Head of caudate nucleus (tissue), 42 donors: ENCODE results near the gene ARSB.

ENCODE experiments used
- DNase-seq, 42 donors: peaks; one replicate each; pipeline versions ENCODE4 v3.0.0 to v3.0.0-alpha.2; 2020 to 2021; ENCODE audit warnings: mixed read lengths in 7 of 42
- intact Hi-C: fragments of 100-400 bp; cut with DNase I; formaldehyde crosslinking; loops from one replicate; pipeline ENCODE4 v1.15.0; 2022

The ARSB gene

DNA sequence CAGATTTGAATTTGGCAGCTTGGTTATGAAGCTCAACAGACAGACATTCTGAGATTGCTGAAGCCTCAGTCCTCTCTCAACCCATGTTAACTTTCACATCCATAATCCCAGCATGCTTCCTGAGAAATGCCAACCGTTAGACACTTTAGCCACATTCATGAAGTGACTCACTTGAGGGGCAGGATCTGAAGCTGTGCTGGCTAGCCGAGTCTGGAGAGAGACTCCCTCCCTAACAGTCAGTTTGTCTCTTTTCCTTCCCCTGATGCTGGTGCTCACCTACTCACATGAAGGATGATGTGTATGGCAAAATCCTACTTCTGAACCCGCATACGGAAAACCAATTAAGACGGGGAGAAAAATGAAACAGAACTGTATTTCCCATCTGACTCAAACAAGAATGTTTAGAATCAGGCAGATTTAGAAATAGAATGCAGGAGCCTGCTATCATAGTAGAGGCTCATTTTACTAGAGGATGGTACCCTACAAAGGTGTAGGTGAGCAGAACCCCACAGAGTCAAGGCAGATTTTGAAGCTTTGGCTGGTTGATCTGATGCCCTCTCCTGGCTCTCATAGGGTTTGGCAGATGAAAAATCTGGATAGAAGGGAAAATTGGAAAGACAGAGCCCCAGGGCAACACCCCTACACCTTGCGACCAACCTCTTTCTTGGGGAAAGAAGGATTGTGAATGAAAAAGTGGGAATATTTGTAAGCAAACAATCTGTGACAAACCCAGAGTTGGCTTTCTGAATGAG lies 185.7 kb downstream of the ARSB start:
- intact Hi-C loops = no loop called here
- DNase-seq = no peak

DNA sequence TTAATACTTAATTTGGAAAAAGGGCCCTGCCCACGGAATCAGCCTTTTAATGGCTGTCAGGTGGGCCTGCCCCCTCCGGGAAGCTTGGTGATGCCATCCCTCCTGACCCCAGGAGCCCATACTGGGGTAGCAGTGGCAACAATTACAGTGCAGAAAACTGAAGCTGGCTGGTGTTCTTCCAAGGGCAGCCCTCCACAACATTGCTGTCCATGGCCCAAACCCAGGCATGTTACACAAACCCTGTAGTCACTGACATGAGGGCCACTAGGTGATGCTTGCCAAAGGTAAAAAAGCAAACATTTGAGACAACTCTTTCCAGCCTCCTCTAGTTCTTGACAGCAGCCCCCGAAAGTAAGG lies 186.5 kb downstream of the ARSB start:
- intact Hi-C loops = no loop called here
- DNase-seq = no peak

DNA sequence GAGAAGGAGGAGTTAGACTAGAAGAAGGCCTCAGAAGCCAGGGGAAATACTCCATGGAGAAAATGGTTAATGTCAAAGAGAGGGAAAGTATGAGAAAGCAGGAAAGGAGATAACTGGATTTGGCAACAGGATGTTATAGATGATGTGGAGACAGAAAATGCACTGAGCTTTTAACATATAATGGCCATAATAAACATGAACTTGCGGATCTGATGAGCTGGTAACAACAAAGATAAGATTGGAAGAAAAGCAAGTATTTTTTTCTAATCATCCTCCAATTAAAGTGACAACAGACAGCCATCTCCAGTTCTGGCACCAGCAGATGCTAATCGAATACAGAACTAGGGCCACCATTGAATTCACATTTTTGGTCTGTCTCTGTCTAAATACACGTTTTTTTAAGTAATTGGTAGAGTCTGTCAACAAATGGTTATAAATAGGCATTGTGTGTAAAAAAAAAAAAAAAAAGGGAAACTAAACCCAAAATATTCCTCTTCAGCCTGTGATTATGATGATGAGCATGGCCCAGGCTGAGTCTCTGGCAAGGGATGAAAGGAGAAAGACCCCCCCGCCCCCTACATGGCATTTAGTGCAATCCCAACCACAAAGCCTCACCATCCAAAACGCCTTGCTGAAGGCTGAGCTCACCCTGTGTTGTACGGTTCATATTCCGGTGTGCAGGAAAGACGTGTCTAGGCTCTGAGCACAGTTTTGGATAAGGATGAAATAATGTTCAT lies 187.0 kb downstream of the ARSB start:
- DNase-seq = no peak
- intact Hi-C loops = no loop called here

DNA sequence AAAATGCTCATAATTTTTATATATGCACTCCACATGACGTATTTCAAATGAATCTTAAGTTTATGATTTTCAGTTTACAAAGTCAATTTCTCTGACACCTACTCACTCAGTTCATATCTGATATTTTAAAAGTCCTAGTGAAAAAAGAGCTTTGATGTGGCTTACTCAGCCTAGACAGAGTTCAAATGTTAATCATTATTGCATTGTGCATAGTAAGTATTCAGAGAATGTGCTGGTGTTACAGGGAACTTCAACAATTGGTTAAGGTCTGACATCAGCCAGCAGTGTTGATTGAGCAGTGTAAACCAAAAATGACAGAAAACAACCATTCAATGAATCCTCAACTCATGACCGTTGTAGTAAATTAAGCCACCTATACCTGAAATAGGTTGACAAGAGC lies 189.4 kb downstream of the ARSB start:
- no peak for DNase-seq
- intact Hi-C loops = no loop called here

DNA sequence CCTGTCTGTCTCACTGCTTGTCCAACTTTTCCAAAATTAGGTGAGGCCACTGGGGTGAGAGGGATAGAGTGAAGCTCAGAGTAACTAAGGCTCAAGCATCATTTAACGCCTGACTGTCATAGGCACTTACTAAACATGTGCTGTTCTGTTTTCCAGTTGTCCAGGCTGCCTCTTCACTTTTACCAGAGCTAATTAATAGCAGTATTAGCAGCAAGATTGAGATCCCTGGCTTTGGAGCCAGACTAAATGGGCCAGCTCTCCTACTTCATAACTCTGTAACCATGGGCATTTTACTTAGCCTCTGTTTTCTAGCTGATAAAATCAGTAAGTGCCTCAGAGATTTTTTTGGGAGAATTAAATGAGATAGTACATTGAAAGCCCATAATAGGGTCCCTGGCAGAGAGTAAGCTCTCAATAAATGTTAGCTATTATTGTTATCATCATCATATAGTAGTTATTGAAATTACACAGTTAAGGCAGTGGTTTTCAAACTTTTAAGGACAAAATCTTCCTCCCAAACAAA lies 190.4 kb downstream of the ARSB start:
- DNase-seq = no peak
- intact Hi-C loops = no loop called here

- no peak for DNase-seq
- intact Hi-C loops = no loop called here
These were observed 191.0 kb downstream of the ARSB start for GRCh38 chr5:78793907-78794662.

GRCh38 chr5:78792345-78793055 lies 192.6 kb downstream of the ARSB start:
- DNase-seq = no peak
- intact Hi-C loops = no loop called here

DNA sequence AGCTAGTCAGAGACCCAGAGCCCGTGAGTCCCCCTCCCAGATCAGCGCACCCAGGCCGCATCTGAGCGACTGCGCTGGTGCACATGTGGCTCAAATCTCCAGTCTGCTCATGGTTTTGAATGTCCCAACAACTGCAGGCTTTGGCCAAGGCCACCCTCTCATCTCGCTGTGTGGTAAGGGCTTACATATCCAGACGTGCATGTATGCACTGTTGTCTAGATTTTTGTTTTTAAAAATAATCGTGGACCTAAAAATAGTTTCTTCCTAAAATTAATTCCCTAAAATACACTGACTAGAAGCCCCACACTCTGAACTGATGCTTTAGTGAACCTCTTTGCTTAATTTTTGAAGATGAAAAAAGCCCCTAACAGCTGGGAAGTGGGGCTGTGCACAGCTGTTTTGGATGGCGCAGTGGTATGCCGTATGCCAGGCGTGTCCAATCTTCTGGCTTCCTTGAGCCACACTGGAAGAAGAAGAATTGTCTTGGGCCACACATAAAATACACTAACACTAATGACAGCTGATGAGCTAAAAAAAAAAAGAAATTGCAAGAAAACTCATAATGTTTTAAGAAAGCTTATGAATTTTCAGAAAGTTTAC lies 193.5 kb downstream of the ARSB start:
- DNase-seq = no peak
- intact Hi-C loops = no loop called here

DNA sequence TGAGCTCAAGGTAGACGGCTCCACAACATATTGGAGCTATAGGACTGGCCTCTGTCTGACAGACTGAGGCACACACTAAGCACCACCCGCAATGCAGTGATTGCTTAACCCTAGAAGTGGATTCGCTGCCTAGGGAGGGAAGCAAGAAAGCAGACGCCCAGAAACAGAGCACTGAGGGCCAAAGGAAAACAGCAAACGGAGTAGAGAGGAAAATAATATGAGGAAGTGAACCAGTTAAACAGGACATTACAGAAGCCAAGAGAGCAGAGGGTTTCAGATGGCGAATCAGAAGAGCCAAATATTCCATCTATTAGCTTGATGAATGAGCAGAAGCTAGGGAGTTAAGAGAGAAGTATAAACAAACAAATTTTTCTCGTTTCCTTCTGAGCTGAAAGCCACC lies 197.3 kb downstream of the ARSB start:
- peak in 3 of 42 donors; percentile 10 to 18 (median 12) for DNase-seq
- intact Hi-C loops = no loop called here

DNA sequence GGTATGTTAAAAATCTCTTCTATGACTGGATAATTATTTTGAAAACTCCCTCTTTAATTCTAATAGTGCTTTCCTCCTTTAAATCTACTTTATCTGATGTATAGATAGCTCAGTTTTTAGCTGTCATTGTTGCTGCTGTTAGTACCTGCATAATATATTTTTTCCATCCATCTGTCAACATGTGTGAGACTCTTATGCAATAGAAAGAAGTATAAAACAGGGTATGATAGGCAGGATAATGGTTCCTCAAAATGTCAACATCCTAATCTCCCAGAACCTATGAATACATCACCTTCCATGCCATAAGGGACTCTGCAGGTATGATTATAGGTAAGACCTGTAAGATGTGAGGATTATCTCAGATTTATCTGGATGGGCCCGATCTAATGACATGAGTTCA lies 199.7 kb downstream of the ARSB start:
- intact Hi-C loops = no loop called here
- DNase-seq = no peak

DNA sequence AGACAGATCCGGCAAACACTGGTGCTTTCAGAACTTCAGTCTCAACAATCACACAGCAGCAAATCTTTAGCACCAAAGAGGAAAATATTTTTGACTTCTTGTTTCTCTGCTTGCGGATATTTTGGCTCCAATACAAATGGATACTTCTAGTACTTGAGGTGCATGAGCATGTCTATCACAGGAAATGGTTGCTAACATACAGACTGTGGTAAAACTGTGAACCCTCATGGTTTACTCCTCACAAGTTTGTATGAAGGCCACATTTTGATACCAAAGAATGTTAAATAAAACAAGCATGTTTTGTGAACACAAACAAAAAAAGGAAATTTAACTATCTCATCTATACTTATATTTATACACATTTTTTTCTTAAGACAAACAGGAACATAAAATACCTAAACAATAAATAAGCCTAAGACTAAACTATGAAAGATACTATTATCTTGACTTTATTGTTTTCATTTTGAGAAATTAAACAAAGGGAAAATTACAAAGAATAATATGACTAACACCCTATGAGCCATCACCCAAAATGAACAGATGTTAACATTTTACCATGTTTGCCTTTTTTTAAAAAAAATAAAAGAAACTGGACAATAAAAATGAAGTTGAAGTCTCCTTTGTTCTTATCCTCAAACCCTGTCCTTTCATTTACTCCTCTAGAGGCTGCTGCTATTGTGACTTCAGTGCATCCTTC lies 201.5 kb downstream of the ARSB start:
- no peak for DNase-seq
- intact Hi-C loops = no loop called here

DNA sequence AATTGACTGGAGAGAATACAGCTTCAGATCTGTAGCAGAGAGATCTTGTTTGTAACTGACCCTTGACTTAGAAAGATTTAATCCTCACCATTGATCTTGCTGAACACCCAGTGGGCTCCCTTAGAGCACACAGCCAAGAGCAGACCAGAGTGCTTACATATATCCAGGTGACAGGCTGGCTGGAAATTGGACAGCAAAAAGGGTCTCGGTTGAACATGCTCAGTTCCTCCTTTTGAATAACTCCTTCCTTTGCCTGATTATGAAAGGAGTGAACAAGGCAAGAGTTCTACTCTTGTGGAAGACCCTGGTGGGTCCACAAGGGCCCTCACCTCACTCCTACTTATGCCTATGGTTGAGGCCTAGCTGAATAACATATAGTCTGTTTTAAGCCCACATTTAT lies 202.4 kb downstream of the ARSB start:
- intact Hi-C loops = no loop called here
- DNase-seq = no peak

DNA sequence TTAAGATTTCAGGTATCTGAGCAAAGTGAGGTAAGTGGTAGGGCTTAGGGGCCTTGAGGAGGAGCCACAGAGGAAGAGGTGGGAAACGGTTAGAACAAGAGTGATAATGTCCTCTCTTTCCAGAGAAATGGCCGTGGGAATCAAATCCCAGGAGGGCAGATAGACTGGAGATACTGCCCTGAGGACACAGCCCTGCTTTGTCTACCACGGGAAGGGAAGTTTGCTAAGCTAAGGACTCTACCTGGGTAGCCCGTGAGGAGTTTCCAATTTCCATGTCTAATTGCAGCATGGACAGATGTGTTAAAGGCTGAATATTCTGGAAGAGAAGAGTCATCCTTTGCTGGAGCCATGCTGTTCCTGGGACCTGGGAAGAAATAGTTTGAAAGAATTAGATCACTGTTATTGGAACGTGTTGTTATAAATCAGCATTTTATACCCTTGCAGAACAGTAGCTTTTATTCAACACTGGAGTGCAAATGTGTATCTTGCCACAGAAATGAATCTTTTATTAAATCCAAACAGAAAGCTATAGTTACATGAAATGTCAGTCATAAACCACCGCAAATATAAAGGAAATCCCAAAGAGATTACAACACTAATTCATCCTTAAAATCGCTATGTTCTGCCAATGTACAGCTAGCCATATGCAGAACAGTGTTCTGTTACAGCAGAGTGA lies 203.4 kb downstream of the ARSB start:
- intact Hi-C loops = no loop called here
- DNase-seq = no peak

DNA sequence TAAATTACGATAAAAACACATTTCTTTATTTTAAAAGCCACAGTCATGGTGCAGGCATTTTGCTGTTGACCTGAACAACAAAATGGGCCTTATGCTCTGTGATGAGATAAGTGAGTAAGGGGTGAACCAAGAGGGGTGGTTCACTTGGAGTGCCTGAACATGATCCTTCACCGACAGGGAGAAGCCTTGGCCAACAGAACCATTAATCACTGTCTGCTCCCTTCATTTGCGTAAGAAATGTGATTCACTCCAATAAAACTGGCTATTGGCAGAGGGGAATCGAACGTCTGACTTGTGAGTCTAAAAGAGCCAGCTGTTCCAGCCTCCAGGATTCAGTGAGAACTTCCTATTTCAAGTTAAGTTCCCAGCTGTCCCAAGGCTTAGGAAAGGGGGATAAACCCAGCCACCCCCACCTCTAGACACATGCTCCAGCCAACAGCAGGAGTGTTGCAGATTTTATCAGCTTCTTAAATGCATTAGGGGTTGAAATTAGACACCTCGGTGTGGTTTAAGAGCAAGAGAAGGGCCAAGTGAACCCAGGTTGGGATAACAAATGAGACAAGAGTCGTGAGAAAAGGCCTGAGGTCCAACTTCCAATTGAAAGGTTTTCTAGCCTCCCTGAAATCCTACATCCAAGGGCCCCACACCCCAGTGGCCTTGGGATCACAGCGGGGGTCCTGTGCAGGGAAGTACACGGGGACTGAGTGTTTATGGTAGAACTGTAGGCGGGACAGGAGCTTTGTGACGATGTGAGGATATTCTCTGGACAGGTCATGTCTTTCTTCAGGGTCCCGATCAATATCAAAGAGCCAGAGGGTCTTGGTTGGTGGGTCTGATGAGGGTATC lies 205.1 kb downstream of the ARSB start:
- intact Hi-C loops = no loop called here
- peak in 1 of 42 donors; percentile 13 for DNase-seq

GRCh38 chr5:78779262-78779661 lies 205.8 kb downstream of the ARSB start:
- DNase-seq = no peak
- intact Hi-C loops = no loop called here

DNA sequence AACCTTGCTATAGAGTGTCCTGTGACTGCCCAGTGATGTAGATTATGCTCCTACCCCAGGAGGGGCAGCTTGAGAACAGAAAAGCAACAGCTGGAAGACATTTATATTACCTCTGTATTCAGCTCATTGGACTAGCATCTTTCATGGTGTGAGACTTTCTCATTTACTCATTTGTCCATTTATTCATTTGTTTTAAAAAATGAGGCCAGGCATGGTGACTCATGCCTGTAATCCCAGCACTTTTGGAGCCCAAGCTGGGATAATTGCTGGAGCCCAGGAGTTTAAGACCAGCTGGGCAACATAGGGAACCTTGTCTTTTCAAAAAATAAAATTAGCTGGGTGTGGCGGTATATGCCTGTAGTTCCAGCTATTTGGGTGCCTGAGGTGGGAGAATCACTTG lies 206.6 kb downstream of the ARSB start:
- DNase-seq = no peak

DNA sequence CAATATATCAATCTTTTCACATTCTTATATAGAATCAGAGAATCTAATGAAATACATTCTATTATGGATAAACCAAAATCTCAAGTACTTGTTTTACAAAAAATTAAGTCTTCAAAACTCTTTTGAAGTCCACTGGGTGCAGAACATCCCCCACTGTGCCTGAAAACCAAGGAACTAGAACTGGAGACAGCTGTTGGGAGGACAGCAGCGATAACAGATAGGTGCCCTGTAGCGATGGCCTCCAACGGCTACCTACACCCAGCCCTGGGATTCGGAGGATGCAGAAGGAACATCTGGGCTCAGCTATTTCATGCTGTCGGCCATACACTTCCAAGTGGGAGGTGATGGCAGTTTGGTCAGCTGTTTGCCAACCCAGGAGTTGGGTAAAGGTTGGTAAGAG lies 207.2 kb downstream of the ARSB start:
- intact Hi-C loops = no loop called here
- no peak for DNase-seq

More for the DNA sequence above, 206.6 kb downstream of the ARSB start:
- intact Hi-C loops = no loop called here
